MM.1S (cell line): ENCODE results near the gene XPNPEP2.

Experiments used
- CTCF ChIP-seq: fragments of 300-600 bp; sonication (generic); IDR thresholded peaks from 2 replicates; pipeline ENCODE4 v1.5.1; 2016; ENCODE audit warnings: antibody characterized with exemption, low read length, mixed read lengths
- EZH2 ChIP-seq: fragments of 300-600 bp; sonication (generic); optimal IDR thresholded peaks from 2 replicates; pipeline ENCODE3; 2017; ENCODE audit warnings: low read depth, mild to moderate bottlenecking, antibody characterized with exemption, low read length, mixed read lengths
- EZH2phosphoT487 ChIP-seq: fragments of 300-600 bp; sonication (generic); IDR thresholded peaks from 2 replicates; pipeline ENCODE4 v1.6.1; 2018; ENCODE audit warnings: antibody characterized with exemption, low read length

GRCh38 chrX:129782706-129783105, 43.9 kb downstream of the XPNPEP2 start:
- TF ChIP-seq CTCF = no peak
- TF ChIP-seq EZH2phosphoT487 = no peak
- no peak for TF ChIP-seq EZH2
